Measurements from ENCODE around the gene TTC33. TPM values are rescaled to one million over a fixed set of nuclear protein-coding genes. Genes with fewer than 3 reads are reported as not detected.
"Not testable (repeated sequence)": the region's sequence is repeated elsewhere in the genome, so short reads cannot be mapped to it uniquely, and the experiment has no call there.

The TTC33 gene
- total RNA-seq, 1 experiment from 2014 or later = 27.6 TPM

DNA sequence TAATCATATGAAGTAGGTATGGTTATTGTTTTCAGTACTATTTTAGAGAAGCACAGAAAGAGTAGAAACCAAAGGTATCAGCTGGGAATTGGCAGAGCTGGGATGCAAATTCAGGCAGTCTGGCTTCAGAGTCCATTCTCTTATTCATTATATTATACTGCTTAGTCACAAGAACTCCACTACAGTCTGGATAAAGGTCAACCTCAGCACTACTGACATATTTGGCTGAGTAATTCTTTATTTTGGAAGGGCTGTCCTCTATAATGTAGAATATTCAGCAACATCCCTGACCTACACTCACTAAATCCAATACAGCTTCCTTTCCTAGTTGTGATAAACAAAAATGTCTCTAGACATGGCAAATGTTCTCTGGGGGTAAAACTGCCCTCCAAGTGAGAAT is 38.5 kb downstream of the TTC33 start:
- DNase-seq (ENCODE audit: low spot score) = no peak

- DNase-seq (ENCODE audit: low spot score) = no peak
Observed at GRCh38 chr5:40716590-40716989, 39.2 kb downstream of the TTC33 start.

- no peak for DNase-seq (ENCODE audit: low spot score)
Observed at GRCh38 chr5:40716000-40716399, 39.8 kb downstream of the TTC33 start.

GRCh38 chr5:40714001-40714400 is 41.8 kb downstream of the TTC33 start:
- no peak for DNase-seq (ENCODE audit: low spot score)

DNA sequence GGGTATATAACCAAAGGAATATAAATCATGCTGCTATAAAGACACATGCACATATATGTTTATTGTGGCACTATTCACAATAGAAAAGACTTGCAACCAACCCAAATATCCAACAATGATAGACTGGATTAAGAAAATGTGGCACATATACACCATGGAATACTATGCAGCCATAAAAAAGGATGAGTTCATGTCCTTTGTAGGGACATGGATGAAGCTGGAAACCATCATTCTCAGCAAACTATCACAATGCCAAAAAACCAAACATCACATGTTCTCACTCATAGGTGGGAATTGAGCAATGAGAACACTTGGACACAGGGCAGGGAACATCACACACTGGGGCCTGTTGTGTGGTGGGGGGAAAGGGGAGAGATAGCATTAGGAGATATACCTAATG is 45.2 kb downstream of the TTC33 start:
- not testable (repeated sequence) for DNase-seq (ENCODE audit: low spot score)

DNA sequence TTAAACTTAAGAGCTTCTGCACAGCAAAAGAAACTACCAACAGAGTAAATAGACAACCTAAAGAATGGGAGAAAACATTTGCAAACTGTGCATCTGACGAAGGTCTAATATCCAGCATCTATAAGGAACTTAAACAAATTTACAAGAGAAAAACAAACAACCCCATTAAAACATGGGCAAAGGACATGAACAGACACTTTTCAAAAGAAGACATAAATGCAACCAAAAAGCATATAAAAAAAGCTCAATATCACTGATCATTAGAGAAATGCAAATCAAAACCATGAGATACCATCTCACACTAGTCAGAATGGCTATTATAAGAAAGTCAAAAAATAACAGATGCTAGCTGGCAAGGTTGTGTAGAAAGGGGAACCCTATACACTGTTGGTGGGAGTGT is 50.3 kb downstream of the TTC33 start:
- not testable (repeated sequence) for DNase-seq (ENCODE audit: low spot score)

GRCh38 chr5:40702027-40702426 is 53.7 kb downstream of the TTC33 start:
- DNase-seq (ENCODE audit: low spot score) = not testable (repeated sequence)

DNA sequence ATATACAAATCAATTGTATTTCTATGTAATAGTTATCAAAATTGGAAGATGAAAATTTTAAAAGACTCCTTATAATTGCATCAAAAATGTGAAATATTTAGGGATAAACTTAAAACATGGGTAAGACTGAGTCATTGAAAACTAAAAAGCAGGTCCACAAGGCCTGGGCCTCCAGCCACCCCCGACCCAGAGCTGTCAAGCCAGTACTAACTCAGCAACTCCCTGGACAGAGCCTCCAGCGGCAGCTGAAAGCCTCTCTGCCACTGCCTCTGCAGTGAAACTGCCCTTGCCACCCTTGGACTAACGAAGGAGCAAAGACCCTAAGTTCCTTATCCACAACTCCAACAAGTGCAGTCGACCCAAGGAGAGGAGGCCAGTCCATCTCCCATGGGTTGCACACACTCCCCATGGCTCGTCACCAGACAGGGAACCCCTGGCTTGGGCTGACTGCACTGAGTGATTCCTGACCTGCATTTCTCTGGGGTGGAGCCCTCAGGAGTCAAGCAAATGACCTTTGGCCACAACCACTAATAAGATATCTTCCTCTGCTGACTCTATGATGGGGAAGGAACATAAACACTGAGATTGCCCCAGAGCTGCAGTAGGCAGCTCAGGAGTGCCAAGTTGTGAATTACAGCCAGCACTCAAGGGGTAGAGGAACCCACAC is 55.5 kb downstream of the TTC33 start:
- no peak for DNase-seq (ENCODE audit: low spot score)

- no peak for DNase-seq (ENCODE audit: low spot score)
Observed at GRCh38 chr5:40694433-40694832, 61.3 kb downstream of the TTC33 start.

GRCh38 chr5:40691894-40692293 is 63.9 kb downstream of the TTC33 start:
- DNase-seq (ENCODE audit: low spot score) = no peak

DNA sequence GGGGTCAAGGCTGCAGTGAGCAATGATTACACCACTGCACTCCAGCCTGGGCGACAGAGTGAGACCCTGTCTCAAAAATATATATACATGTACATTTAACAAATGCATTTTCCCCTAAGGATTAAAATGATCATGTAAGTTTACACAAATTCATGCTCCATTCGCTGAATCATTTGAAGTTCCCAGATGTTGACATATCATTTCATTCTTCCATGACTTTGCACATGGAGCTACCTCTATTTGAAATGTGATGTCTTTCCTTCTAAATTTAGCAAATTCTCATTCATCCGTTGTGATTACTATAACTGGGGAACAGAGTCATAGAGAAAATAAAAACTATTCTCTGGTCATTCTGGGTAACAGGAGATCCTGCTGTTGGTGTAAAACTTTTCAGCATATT is 65.5 kb downstream of the TTC33 start:
- no peak for DNase-seq (ENCODE audit: low spot score)

GRCh38 chr5:40689438-40689837 is 66.3 kb downstream of the TTC33 start:
- peak; percentile 92 for DNase-seq (ENCODE audit: low spot score)

- no peak for DNase-seq (ENCODE audit: low spot score)
Observed at GRCh38 chr5:40688996-40689395, 66.8 kb downstream of the TTC33 start.

DNA sequence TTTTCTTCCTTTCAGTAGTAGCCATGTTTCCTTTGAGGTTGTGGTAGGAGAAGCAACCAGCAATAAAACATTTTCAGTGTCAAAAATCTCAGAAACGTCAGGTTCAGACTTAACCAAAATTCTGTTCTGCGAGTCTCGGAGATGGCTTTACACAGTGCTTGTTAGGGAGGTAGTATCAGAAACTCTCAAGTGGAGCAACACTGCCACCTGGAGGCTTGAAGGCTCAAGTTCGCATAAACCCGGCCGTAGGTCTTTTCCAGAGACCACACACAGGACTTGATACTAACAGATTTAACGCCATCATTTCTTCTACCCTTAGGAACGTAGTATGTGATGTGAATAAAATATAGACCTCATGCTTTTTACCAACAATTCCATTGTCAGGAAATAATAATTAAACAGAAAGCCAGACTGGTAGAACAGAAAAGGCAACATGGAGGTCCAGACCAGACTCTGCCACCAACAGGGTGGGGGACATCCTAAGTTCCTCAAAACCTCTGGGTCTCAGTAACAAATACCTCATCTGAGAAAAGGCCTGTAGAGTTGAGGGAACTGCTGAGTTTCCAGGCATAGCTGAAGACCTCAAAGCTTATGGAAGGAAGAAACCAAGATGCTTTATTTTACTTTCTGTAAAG is 67.5 kb downstream of the TTC33 start:
- DNase-seq (ENCODE audit: low spot score) = peak; percentile 87

GRCh38 chr5:40687321-40687720 is 68.4 kb downstream of the TTC33 start:
- DNase-seq (ENCODE audit: low spot score) = no peak

- DNase-seq (ENCODE audit: low spot score) = no peak
Observed at GRCh38 chr5:40685976-40686486, 69.7 kb downstream of the TTC33 start.

GRCh38 chr5:40685193-40685592 is 70.6 kb downstream of the TTC33 start:
- no peak for DNase-seq (ENCODE audit: low spot score)

DNA sequence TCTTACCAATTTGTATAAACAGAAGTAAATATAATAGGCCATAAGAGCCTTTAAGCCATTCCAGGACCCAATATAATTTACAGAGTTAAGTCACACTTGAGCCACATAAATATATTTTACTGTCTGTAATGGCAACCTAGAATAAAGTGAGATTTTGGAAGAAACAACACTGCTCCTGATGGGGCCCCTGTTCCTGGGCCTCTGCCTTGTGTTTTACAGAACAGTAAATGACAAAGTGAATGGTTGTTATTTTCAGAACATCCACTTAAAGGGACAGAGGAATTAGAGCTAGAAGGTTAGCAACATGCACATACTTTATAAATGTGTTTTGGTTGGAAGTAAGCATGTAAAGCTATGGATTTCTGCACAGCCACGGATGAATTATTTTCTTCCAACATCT is 72.5 kb downstream of the TTC33 start:
- DNase-seq (ENCODE audit: low spot score) = no peak

- no peak for DNase-seq (ENCODE audit: low spot score)
Observed at GRCh38 chr5:40682154-40683017, 73.4 kb downstream of the TTC33 start.

DNA sequence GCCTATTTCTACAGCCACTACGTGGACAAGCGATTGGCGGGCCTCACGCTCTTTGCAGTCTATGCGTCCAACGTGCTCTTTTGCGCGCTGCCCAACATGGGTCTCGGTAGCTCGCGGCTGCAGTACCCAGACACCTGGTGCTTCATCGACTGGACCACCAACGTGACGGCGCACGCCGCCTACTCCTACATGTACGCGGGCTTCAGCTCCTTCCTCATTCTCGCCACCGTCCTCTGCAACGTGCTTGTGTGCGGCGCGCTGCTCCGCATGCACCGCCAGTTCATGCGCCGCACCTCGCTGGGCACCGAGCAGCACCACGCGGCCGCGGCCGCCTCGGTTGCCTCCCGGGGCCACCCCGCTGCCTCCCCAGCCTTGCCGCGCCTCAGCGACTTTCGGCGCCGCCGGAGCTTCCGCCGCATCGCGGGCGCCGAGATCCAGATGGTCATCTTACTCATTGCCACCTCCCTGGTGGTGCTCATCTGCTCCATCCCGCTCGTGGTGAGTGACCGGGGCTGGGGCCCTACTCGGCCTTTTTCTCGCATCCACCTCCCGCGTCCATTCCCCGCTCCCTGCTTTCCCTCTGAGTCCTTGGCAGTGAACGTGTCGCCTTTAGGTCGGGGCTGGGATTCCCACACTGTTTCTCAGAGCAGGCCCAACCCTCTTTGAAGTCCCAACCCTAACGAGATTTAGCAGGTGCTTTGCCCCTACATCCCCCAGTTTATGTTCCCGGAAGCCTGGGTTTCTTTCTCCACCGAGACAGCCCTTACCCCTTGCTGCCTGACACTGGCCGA is 74.2 kb downstream of the TTC33 start:
- no peak for DNase-seq (ENCODE audit: low spot score)

- DNase-seq (ENCODE audit: low spot score) = no peak
Observed at GRCh38 chr5:40680741-40681362, 74.9 kb downstream of the TTC33 start.
